ENCODE results near the gene LARGE1. TPM values are rescaled to one million over a fixed set of nuclear protein-coding genes. Genes with fewer than 3 reads are reported as not detected.
A peak's percentile ranks its signal among the peaks of the same experiment; 100 is the strongest.

LARGE1 gene
- total RNA-seq, 4 donors from 2014 or later: 18.7 to 82.1 (median 39.2) TPM

GRCh38 chr22:33850193-33850592 is 70.1 kb downstream of the LARGE1 start:
- TF ChIP-seq CTCF (IDR thresholded peaks at IDR 0.05): no peak
- no peak for TF ChIP-seq POLR2A (IDR thresholded peaks at IDR 0.05)
- Histone ChIP-seq H3K4me3 (no peak overlapping the region), H3K27ac (peak overlapping the region; percentile 70 to 84), H3K27me3 (no peaks in the 10 kb centered on the region), H3K36me3 (no peaks in the 10 kb centered on the region), H3K4me1 (peaks cover 0 to 4% of the 10 kb centered on the region in 2 donors), H3K9me3 (no peaks in the 10 kb centered on the region)
- no peak for DNase-seq
- intact Hi-C loops (cut with DNase I; ENCODE audit: low total_unique reads): no loop called here

GRCh38 chr22:33848251-33848650 is 72.0 kb downstream of the LARGE1 start:
- no peaks in the 10 kb centered on the region for H3K27me3 ChIP-seq
- peaks cover 0 to 4% of the 10 kb centered on the region in 2 donors for H3K4me1 ChIP-seq
- no peak for DNase-seq
- no peak overlapping the region for H3K27ac ChIP-seq
- H3K9me3 ChIP-seq: no peaks in the 10 kb centered on the region
- no peaks in the 10 kb centered on the region for H3K36me3 ChIP-seq
- H3K4me3 ChIP-seq: no peak overlapping the region
- intact Hi-C loops (cut with DNase I; ENCODE audit: low total_unique reads): no loop called here
- TF ChIP-seq POLR2A (IDR thresholded peaks at IDR 0.05): no peak
- no peak for TF ChIP-seq CTCF (IDR thresholded peaks at IDR 0.05)

GRCh38 chr22:33844273-33844672 is 76.0 kb downstream of the LARGE1 start:
- intact Hi-C loops (cut with DNase I; ENCODE audit: low total_unique reads): no loop called here
- Histone ChIP-seq H3K4me1 (no peaks in the 10 kb centered on the region), H3K27ac (no peak overlapping the region), H3K36me3 (no peaks in the 10 kb centered on the region), H3K4me3 (no peak overlapping the region), H3K9me3 (no peaks in the 10 kb centered on the region), H3K27me3 (no peaks in the 10 kb centered on the region)
- DNase-seq: no peak
- TF ChIP-seq CTCF (IDR thresholded peaks at IDR 0.05) (no peak), POLR2A (IDR thresholded peaks at IDR 0.05) (no peak)

GRCh38 chr22:33842421-33843094 is 77.7 kb downstream of the LARGE1 start:
- Histone ChIP-seq H3K36me3 (no peaks in the 10 kb centered on the region), H3K27ac (peak overlapping the region in 1 of 2 donors; percentile 34), H3K4me3 (no peak overlapping the region), H3K27me3 (no peaks in the 10 kb centered on the region), H3K4me1 (no peaks in the 10 kb centered on the region), H3K9me3 (no peaks in the 10 kb centered on the region)
- TF ChIP-seq POLR2A (IDR thresholded peaks at IDR 0.05) (no peak), CTCF (IDR thresholded peaks at IDR 0.05) (no peak)
- intact Hi-C loops (cut with DNase I; ENCODE audit: low total_unique reads): no loop called here
- no peak for DNase-seq

GRCh38 chr22:33842006-33842354 is 78.3 kb downstream of the LARGE1 start:
- no peaks in the 10 kb centered on the region for H3K27me3 ChIP-seq
- H3K9me3 ChIP-seq: no peaks in the 10 kb centered on the region
- peak overlapping the region in 1 of 2 donors; percentile 34 for H3K27ac ChIP-seq
- H3K4me3 ChIP-seq: no peak overlapping the region
- intact Hi-C loops (cut with DNase I; ENCODE audit: low total_unique reads): no loop called here
- H3K36me3 ChIP-seq: no peaks in the 10 kb centered on the region
- TF ChIP-seq CTCF (IDR thresholded peaks at IDR 0.05): no peak
- TF ChIP-seq POLR2A (IDR thresholded peaks at IDR 0.05): no peak
- no peaks in the 10 kb centered on the region for H3K4me1 ChIP-seq
- no peak for DNase-seq

All from uterus (tissue), 4 donors.